ENCODE data around the gene NUDCD3. TPM values are rescaled to one million over a fixed set of nuclear protein-coding genes. Genes with fewer than 3 reads are reported as not detected.

The NUDCD3 gene
- 10 to 100 TPM; 22.1 to 30.7 TPM for total RNA-seq
- 10 to 100 TPM; 15.4 to 26.4 TPM for polyA plus RNA-seq

DNA sequence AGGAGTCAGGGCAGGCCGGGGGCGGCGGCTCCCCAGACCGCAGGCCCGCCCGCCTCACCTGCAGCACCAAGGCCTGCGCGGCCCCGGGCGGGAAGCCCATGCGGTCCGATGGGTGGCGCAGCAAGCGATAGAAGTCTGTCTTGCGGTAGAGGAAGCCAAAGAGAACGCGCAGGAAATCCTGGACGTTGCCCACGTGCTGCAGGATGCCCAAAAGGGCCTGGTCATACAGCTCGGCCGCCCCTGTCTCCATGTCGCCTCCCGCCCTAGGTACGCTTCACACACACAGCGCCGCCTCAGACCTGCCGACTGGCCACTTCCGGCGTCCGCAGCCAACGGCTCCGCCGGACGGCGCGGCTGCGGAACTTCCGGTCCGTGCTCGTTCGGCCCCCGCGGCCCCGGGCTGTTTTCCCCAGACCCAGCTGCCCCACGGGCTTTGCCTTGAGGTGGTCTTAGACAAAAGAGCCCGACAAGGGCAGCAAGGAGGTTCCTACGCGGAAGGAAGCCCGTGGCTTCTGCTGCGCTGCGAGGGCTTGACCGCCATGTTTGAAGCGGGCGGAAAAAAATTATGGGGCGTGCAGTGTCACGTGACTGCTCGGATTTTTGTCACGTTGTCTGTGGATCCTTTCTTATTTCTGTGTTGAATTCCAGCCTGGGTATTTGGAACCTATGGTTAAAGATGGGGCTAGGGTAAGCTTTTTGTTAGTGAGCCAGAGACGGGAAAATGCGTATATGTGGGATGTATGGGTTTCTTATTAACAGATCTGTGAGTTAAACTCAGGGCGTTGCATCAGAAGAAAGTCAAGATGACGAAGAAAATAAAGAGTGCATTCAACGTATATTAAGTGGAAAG is at the start of gene NUDCD3:
Gene NUDCD3, minus strand, starts transcription at position 308 of the 850 bp plus-strand sequence. Its CDS starts 58 bp downstream, at position 250.
- TF ChIP-seq, protein P1, sequence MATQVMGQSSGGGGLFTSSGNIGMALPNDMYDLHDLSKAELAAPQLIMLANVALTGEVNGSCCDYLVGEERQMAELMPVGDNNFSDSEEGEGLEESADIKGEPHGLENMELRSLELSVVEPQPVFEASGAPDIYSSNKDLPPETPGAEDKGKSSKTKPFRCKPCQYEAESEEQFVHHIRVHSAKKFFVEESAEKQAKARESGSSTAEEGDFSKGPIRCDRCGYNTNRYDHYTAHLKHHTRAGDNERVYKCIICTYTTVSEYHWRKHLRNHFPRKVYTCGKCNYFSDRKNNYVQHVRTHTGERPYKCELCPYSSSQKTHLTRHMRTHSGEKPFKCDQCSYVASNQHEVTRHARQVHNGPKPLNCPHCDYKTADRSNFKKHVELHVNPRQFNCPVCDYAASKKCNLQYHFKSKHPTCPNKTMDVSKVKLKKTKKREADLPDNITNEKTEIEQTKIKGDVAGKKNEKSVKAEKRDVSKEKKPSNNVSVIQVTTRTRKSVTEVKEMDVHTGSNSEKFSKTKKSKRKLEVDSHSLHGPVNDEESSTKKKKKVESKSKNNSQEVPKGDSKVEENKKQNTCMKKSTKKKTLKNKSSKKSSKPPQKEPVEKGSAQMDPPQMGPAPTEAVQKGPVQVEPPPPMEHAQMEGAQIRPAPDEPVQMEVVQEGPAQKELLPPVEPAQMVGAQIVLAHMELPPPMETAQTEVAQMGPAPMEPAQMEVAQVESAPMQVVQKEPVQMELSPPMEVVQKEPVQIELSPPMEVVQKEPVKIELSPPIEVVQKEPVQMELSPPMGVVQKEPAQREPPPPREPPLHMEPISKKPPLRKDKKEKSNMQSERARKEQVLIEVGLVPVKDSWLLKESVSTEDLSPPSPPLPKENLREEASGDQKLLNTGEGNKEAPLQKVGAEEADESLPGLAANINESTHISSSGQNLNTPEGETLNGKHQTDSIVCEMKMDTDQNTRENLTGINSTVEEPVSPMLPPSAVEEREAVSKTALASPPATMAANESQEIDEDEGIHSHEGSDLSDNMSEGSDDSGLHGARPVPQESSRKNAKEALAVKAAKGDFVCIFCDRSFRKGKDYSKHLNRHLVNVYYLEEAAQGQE (IDR thresholded peaks at IDR 0.05): peak; percentile 35
- peak; percentile 100 for TF ChIP-seq YY1 (IDR thresholded peaks at IDR 0.05)
- no peak for TF ChIP-seq FOXA2 (IDR thresholded peaks at IDR 0.05)
- TF ChIP-seq SP1 (IDR thresholded peaks at IDR 0.05): peak; percentile 31
- TF ChIP-seq, protein P2, sequence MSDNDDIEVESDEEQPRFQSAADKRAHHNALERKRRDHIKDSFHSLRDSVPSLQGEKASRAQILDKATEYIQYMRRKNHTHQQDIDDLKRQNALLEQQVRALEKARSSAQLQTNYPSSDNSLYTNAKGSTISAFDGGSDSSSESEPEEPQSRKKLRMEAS (IDR thresholded peaks at IDR 0.05): peak; percentile 53
- TF ChIP-seq, protein P3, sequence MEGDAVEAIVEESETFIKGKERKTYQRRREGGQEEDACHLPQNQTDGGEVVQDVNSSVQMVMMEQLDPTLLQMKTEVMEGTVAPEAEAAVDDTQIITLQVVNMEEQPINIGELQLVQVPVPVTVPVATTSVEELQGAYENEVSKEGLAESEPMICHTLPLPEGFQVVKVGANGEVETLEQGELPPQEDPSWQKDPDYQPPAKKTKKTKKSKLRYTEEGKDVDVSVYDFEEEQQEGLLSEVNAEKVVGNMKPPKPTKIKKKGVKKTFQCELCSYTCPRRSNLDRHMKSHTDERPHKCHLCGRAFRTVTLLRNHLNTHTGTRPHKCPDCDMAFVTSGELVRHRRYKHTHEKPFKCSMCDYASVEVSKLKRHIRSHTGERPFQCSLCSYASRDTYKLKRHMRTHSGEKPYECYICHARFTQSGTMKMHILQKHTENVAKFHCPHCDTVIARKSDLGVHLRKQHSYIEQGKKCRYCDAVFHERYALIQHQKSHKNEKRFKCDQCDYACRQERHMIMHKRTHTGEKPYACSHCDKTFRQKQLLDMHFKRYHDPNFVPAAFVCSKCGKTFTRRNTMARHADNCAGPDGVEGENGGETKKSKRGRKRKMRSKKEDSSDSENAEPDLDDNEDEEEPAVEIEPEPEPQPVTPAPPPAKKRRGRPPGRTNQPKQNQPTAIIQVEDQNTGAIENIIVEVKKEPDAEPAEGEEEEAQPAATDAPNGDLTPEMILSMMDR (IDR thresholded peaks at IDR 0.05; ENCODE audit: low read depth, low read length, missing input control): no peak
- peak in 1 of 2 donors; percentile 35 for TF ChIP-seq RXRA (IDR thresholded peaks at IDR 0.05)
- peak; percentile 91 to 96 for TF ChIP-seq GABPA (IDR thresholded peaks at IDR 0.05 in 1 of 2, conservative IDR thresholded peaks at IDR 0.05 in 1 of 2)
- TF ChIP-seq, protein P4, sequence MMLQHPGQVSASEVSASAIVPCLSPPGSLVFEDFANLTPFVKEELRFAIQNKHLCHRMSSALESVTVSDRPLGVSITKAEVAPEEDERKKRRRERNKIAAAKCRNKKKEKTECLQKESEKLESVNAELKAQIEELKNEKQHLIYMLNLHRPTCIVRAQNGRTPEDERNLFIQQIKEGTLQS (IDR thresholded peaks at IDR 0.05): no peak
- TF ChIP-seq, protein P5, sequence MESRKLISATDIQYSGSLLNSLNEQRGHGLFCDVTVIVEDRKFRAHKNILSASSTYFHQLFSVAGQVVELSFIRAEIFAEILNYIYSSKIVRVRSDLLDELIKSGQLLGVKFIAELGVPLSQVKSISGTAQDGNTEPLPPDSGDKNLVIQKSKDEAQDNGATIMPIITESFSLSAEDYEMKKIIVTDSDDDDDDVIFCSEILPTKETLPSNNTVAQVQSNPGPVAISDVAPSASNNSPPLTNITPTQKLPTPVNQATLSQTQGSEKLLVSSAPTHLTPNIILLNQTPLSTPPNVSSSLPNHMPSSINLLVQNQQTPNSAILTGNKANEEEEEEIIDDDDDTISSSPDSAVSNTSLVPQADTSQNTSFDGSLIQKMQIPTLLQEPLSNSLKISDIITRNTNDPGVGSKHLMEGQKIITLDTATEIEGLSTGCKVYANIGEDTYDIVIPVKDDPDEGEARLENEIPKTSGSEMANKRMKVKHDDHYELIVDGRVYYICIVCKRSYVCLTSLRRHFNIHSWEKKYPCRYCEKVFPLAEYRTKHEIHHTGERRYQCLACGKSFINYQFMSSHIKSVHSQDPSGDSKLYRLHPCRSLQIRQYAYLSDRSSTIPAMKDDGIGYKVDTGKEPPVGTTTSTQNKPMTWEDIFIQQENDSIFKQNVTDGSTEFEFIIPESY (IDR thresholded peaks at IDR 0.05): no peak
- TF ChIP-seq RAD21 (IDR thresholded peaks at IDR 0.05): peak; percentile 3 to 23
- no peak for TF ChIP-seq JUND (IDR thresholded peaks at IDR 0.05)
- no peak for TF ChIP-seq FOXA1 (IDR thresholded peaks at IDR 0.05)
- TF ChIP-seq HNF4A (conservative IDR thresholded peaks at IDR 0.05): peak in 1 of 2 donors; percentile 18
- TF ChIP-seq EGR1 (IDR thresholded peaks at IDR 0.05; ENCODE audit: low read depth in 2 of 2): peak in 1 of 2 donors; percentile 1
- TF ChIP-seq NR2F2 (IDR thresholded peaks at IDR 0.05): no peak
- TF ChIP-seq TAF1 (conservative IDR thresholded peaks at IDR 0.05): peak; percentile 72
- TF ChIP-seq HNF4G (IDR thresholded peaks at IDR 0.05): peak; percentile 6
- Histone ChIP-seq H3K27me3 (ENCODE audit: control insufficient read depth in 4 of 4, insufficient read depth in 4 of 4, low read length in 3 of 4) (no peaks in the 10 kb centered on the region), H3K9me3 (ENCODE audit: control insufficient read depth in 4 of 4, low read length in 3 of 4) (no peaks in the 10 kb centered on the region), H3K27ac (ENCODE audit: low read depth in 1 of 2, low read length in 2 of 2) (peak within 1 kb of the TSS; percentile 95 to 99), H3K4me1 (ENCODE audit: control insufficient read depth in 4 of 4, insufficient read depth in 4 of 4, low read length in 3 of 4) (peaks cover 7 to 35% (median 30%) of the 10 kb centered on the region in 4 donors), H3K4me3 (ENCODE audit: low read depth in 1 of 3, low read length in 3 of 3) (peak within 1 kb of the TSS; percentile 74 to 99 (median 80)), H3K36me3 (ENCODE audit: control insufficient read depth in 4 of 4, insufficient read depth in 3 of 4, low read depth in 1 of 4, low read length in 3 of 4) (no peaks in the 10 kb centered on the region), H3K9ac (ENCODE audit: low read depth in 1 of 2, low read length in 2 of 2) (peak within 1 kb of the TSS; percentile 70 to 94)
- WGBS: under 1% methylated on average over 63 of the region's 63 CpGs
- peak; percentile 83 for DNase-seq (ENCODE audit: low spot score)

Data from liver (tissue), 9 donors.